HG02571 (cell line): Measurements from ENCODE around the gene IRF2.

Experiments
- ATAC-seq: cut with Tn5 transposase; IDR thresholded peaks from one replicate; pipeline ENCODE4 v1.9.1; 2021; ENCODE audit warnings: mild to moderate bottlenecking, moderate library complexity; ENCODE audit not compliant: unreplicated experiment

Gene IRF2

GRCh38 chr4:184475096-184475461 is 729 bp upstream of the IRF2 start:
- peak; percentile 23 for ATAC-seq

DNA sequence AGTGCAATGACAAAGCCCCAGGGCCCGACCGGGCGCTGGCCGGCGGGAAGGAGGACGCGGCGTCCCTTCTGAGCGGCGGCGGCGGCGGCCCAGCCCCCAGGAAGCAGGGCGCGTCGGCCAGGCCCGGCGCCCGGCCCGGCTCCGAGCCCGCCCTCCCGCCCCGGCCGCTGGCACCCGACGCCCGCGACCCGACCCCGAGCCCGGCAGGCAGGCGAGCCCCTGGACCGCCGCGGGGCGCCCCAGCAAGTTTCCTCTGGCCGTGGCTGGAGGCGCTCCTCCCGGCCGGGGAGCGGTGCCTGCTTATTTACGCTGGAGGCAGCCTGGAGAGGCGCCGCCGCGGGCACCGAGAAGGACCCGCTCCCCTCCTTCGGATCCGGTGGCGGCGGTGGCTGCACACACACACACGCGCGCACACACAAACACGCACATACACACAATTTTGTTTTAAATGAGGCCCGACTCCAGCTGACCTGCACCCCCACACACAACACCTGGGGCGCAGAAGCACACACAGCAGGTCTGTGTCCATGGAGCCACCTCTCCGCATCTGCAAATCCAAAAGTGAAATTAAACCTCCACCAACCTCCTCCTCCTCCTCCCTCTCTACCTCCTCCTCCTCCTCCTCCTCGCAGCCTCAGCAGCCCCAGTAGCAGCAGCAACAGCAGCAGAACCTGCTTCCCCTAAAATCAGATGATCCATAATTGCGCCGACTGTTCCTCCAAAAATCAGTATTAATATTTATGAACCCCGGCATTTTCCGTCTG is 669 bp downstream of the IRF2 start:
- ATAC-seq: peak; percentile 1

DNA sequence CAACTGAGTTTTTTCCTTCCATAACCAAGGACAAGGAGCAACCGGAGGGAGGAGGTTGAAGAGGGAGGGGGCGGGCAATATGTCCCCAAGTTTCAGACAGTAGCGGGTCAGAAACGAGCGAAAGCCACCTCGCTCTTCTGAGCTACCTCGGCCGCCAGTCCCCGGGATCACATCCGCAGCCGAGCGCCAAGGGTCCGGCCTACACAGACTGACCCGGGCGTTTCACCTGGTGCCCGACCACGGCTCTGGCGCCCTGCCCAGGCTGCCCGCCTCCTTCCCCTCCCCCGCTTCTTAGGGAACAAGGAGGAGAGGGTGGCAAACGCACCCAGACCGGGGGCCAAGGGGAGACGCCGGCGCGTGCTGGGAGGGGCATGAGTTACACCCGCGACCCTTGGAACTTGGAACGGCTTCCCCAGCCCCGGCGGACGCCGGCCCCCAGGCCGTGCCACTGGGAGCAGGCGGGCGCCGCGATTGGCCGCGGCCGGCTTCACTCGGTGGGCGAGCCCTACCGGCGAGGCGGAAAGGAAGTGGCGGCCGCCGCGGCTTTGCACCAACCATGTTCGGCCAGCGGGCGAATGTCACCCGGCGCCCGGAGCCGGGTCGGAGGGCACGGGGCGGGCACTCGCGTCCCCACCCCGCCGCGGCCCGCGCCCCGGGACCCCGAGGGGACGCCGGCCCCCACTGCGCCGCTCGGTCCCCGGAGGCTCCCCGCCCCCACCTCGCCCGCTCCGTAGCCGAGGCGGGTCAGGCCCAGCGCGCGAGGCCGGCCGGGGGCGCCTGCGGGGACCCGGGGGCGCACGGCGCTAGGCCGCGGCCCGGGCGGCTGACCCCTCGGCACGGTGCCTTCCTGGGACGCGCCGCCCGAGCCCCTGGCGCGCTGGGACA is 1.5 kb downstream of the IRF2 start:
- peak; percentile 19 for ATAC-seq

DNA sequence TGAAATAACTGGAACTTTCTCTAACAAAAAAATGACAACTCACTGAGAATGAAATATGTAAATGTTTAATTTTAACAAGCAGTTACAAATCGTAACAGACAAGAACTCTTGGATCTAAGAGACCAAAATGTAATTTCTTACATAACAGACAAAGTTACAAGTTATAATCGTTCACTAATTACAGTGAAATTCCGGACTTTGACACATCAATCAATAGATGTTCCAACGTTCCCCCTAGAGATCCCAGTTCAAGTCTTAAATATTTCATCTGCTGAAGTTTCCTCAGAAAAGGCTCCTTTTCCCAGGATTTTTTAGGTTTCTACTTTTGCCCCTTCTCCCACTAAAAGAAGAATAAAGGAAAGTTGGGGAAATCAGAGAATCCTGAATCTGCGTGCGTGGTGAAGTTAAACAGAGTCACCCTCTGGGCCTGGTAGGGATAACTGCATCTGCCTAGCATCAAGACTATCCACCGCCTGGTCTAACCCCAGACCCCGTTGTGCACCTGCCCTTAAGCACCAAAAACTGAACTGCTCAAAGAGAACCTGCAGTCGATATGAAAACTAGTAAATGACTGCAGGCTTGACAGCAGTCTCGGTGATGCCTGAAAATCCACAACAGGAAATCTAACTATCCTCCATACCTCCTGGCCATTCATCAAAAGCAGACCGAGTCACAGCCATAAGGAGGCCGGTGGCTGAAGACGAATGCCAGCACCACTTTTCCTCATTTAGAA is 2.3 kb downstream of the IRF2 start:
- ATAC-seq: no peak

DNA sequence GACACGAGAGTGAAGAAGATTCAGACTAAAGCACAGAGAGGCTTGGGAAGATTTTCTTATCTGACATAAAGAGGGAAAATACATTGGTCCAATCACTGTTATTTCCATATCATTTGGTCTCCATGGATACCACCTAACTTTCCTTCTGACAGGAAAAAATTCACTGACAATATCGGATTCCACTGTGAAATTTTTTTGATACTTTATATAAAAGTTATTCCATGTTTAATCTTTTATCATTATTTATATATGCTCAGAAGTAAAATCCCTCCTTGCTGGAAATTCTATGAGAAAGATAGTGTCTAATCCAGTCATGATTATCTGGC is 3.6 kb downstream of the IRF2 start:
- no peak for ATAC-seq

DNA sequence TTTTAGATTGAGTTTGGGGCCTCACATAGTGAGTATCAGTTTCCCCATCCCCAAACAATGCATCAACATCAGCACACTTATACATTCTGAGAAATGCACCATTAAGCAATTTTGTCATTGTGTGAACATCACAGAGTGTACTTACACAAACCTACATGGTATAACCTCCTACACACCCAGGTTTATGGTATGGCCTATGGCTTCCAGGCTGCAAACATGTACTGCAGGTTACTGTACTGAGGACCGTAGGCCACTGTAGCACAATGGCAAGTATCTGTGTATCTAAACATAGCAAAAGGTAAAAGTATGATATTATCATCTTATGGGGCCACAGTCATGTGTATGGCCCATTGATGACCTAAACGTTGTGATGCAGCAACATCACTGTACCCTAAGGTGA is 7.7 kb downstream of the IRF2 start:
- no peak for ATAC-seq

DNA sequence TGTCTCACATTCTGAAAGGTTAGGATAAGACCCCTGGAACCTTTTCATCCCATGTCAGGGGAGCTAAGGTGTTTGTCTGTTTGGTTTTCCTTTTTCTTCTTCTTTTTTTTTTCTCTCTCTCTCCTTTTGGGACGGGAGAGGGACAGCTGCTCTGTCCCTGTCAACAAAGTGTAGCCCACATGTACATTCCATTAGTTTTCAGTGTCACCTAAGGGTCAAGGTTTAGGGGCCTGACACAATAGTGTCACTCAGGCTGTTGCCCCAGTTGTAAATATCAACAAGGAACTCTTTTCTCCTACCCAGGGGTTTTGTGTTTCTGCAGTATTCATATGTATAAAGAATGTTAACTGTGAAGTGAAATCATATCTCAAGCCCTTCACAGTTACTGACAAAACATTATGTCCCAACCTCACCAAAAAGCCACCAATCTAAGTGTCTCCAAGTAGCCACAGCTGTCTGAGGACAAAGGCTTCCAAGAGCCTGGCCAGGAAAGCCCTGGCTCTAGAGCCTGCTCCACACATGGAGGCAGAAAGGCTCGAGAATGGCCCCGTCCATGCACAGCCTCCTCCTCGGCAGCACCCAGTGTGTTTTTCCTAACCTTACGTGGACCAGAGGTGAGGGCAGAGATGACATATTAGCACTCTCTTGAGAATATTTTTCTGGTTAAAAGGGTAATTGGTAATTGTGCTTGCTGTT is 9.4 kb downstream of the IRF2 start:
- no peak for ATAC-seq

GRCh38 chr4:184463856-184464255 is 10.5 kb downstream of the IRF2 start:
- no peak for ATAC-seq

DNA sequence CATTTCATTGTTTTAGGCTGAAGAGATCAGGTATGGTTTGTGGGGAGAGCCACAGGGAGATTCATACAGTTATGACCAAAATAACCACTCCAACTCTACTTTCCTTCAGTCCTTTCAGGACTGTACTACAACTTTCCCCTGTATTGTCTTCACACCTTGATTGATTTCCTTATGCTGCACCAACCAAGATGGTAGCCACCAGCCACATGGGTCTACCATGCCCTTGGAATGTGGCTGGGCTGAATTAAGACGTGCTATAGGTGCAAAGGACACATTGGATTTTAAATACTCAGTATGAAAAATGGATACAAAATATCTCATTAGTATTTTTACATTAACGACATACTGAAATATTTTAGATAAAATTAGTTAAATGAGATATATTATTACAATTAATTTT is 11.2 kb downstream of the IRF2 start:
- no peak for ATAC-seq

DNA sequence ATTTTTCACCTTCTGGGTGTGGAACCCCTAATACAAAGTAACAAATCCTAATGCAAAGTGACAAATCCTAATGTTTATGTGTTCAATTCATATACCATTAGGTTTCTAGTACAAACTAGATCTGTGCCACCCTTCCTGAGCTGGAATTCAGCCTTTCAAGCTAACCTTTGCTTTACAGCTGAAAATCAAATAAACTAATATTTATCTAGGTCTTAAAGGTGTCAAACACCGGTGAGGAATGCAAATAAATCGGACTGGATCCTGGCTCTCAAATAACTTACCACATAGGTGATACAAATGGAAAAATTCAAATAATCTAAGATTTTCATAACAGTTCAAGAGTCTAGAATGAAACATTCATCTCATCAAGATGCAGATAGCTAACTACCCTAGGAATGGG is 11.6 kb downstream of the IRF2 start:
- ATAC-seq: no peak

DNA sequence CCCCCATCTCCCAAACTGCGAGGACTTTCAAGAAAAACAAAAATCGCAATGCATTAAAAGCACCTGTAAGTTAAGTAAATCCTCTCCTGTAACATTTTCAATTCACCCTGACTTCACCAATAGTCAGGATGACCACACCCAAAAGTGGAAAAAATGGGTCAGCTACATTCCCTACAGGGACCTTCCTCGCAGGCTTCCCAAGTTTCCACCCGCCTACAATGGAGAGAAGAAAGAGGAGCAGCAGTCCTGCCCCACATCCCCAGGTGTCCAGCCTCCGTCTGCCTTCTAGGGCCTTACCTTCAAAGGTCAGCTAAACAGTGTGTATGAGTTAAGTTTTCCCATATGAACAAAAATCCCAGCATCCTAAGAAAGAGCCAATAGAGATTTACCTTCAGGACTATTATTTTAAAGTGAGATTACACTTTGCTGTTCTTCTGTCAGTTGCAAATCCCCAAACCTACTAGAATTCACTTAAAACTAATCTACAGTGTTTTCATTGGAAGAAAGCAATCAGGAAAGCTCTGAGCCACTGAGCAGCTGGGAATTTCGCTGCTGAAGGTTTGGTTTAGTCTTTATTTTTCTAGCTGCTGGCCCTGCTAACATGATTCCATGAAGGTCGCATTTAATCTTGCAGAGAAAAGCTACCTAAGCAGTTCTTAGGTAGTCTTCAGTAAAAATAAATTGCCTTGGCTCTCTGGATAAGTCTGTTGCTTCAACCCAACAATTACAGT is 12.5 kb downstream of the IRF2 start:
- ATAC-seq: no peak

GRCh38 chr4:184460499-184461285 is 13.7 kb downstream of the IRF2 start:
- no peak for ATAC-seq

DNA sequence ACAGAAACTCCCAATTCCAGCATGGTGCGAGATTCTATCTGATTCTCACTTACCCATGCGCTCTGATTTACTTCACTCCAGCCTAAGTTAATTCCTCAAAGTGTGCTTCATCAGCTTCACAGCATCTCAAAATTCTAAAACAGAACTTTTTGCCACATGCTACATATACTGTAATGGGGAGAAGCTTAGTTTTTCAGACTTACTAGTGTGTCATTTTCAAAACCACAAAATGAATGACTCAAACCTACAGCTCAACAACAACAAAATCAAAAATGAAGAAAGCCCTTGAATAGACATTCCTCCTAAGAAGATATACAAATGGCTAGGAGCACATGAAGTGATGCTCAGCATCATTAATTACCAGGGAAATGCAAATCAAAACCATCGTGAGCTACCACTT is 14.9 kb downstream of the IRF2 start:
- ATAC-seq: no peak

- ATAC-seq: no peak
These were observed 16.7 kb downstream of the IRF2 start for GRCh38 chr4:184457535-184458249.

GRCh38 chr4:184456337-184456736 is 18.0 kb downstream of the IRF2 start:
- ATAC-seq: no peak

DNA sequence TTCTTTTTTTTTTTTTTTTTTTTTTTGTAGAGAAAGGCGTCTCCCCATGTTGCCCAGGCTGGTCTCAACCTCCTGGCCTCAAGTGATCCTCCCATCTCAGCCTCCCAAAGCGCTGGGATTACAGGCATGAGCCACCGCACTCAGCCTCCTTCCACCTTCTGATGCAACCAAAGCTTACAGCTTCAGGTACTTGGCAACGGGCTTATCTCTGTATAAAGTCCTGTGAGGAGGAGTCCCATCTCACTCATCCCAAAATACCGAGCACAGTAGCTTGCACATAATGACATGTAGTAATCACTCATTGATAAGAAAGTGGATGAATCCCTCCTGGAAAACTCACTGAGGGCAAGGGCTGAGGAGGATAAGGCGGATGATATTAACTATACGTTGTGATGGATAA is 19.1 kb downstream of the IRF2 start:
- no peak for ATAC-seq

DNA sequence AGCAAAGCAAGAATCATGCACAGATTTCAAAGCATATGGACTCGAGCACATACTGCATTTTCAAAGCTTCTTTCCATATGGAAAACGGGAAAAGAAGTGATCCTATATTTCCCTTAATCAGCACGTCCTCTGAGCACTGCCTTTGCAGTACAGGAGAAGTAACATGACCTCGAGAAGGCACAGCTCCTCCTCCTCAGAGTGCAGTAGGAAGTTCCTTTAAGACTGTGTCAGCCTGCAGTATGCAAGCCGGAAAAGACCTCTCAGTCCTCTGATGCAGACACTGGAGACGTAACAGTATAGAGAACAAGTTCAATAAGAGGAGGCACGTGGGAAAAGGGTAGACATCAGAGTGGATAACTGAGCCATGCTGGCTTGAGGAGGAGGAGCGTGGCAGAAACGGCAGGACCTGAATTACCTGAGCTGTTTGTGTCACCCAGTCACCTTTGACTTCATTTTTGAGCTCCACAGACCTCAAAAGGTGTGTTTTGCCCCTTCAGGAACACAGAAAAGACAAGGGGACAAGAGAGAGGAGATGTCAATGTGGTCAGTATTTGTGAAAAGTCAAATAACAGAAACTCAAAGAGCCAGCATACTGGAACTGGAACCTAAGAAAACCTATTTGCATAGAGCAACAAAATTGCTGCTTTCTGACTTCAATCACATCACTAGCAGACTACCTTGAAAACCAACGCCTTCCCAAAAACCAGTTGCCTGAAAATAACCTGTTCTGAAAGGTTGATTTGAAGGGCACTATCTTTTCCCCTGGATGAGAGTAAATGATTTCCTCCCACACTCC is 20.8 kb downstream of the IRF2 start:
- peak; percentile 48 for ATAC-seq

- no peak for ATAC-seq
These were observed 21.6 kb downstream of the IRF2 start for GRCh38 chr4:184452740-184453139.
